H9 (cell line): ENCODE results near the gene COPB2. TPM values are rescaled to one million over a fixed set of nuclear protein-coding genes. Genes with fewer than 3 reads are reported as not detected.

Experiments
- DNase-seq: peaks from one replicate; pipeline ENCODE4 v3.0.0-alpha.2; 2017
- H2AFZ ChIP-seq: one replicate; pipeline ENCODE4 v1.6.1; 2013; ENCODE audit warnings: mild to moderate bottlenecking, low read length, control low read depth, moderate library complexity
- H2AK5ac ChIP-seq: 2 replicates; pipeline ENCODE4 v1.6.1; 2013; ENCODE audit warnings: low read length, control low read depth, mixed read lengths; ENCODE audit not compliant: insufficient read length
- H2BK120ac ChIP-seq: one replicate; pipeline ENCODE4 v1.6.1; 2013; ENCODE audit warnings: low read depth, mild to moderate bottlenecking, low read length, control low read depth, inconsistent platforms; ENCODE audit not compliant: poor library complexity, severe bottlenecking
- H2BK12ac ChIP-seq: 2 replicates; pipeline ENCODE4 v1.6.1; 2013; ENCODE audit warnings: low read length, control low read depth, mixed read lengths, low read depth; ENCODE audit not compliant: insufficient read length
- H2BK15ac ChIP-seq: 2 replicates; pipeline ENCODE4 v1.6.1; 2013; ENCODE audit warnings: low read depth, low read length, control low read depth
- H2BK20ac ChIP-seq: one replicate; pipeline ENCODE4 v1.6.1; 2013; ENCODE audit warnings: low read depth, mild to moderate bottlenecking, low read length, control low read depth, inconsistent platforms; ENCODE audit not compliant: poor library complexity, severe bottlenecking
- H2BK5ac ChIP-seq: 2 replicates; pipeline ENCODE4 v1.6.1; 2013; ENCODE audit warnings: low read length, control low read depth, mixed read lengths; ENCODE audit not compliant: insufficient read length
- H3K14ac ChIP-seq: 2 replicates; pipeline ENCODE4 v1.6.1; 2013; ENCODE audit warnings: low read length, control low read depth; ENCODE audit not compliant: insufficient read depth
- H3K18ac ChIP-seq: 2 replicates; pipeline ENCODE4 v1.6.1; 2013; ENCODE audit warnings: low read depth, mild to moderate bottlenecking, mixed read lengths, low read length, control low read depth; ENCODE audit not compliant: insufficient read length
- H3K23ac ChIP-seq: 2 replicates; pipeline ENCODE4 v1.6.1; 2013; ENCODE audit warnings: low read length, control low read depth, mixed read lengths, low read depth; ENCODE audit not compliant: insufficient read length
- H3K23me2 ChIP-seq: 2 replicates; pipeline ENCODE4 v1.6.1; 2013; ENCODE audit warnings: low read depth, mild to moderate bottlenecking, mixed read lengths, low read length, control low read depth; ENCODE audit not compliant: insufficient read length, poor library complexity, severe bottlenecking
- H3K27ac ChIP-seq: 2 replicates; pipeline ENCODE4 v1.5.1; 2013; ENCODE audit warnings: low read length, control low read depth, mixed read lengths, low read depth; ENCODE audit not compliant: insufficient read length
- H3K27me3 ChIP-seq: 2 replicates; pipeline ENCODE4 v1.6.1; 2013; ENCODE audit warnings: low read length, control low read depth, inconsistent platforms; ENCODE audit not compliant: insufficient read depth
- H3K4ac ChIP-seq: 2 replicates; pipeline ENCODE4 v1.6.1; 2013; ENCODE audit warnings: low read depth, mild to moderate bottlenecking, control low read depth, inconsistent platforms, low read length, moderate library complexity
- H3K4me1 ChIP-seq: 2 replicates; pipeline ENCODE4 v1.6.1; 2013; ENCODE audit warnings: low read length, control low read depth, inconsistent platforms; ENCODE audit not compliant: insufficient read depth
- H3K4me2 ChIP-seq: 2 replicates; pipeline ENCODE4 v1.6.1; 2013; ENCODE audit warnings: low read length, control low read depth, mixed read lengths; ENCODE audit not compliant: insufficient read length, insufficient read depth
- H3K56ac ChIP-seq: 2 replicates; pipeline ENCODE4 v1.6.1; 2013; ENCODE audit warnings: low read depth, mild to moderate bottlenecking, mixed read lengths, low read length, control low read depth; ENCODE audit not compliant: insufficient read length
- H3K79me1 ChIP-seq: 2 replicates; pipeline ENCODE4 v1.6.1; 2013; ENCODE audit warnings: low read depth, mild to moderate bottlenecking, moderate library complexity, low read length, control low read depth, inconsistent platforms; ENCODE audit not compliant: insufficient read depth, poor library complexity, severe bottlenecking
- H3K79me2 ChIP-seq: 2 replicates; pipeline ENCODE4 v1.6.1; 2013; ENCODE audit warnings: low read length, control low read depth, inconsistent platforms; ENCODE audit not compliant: insufficient read depth
- H3K9ac ChIP-seq: 2 replicates; pipeline ENCODE4 v1.6.1; 2013; ENCODE audit warnings: low read length, control low read depth, mixed read lengths; ENCODE audit not compliant: insufficient read length; ENCODE audit errors: extremely low read depth
- H3K9me3 ChIP-seq: one replicate; pipeline ENCODE4 v1.6.1; 2013; ENCODE audit warnings: low read depth, low read length, inconsistent platforms; ENCODE audit not compliant: control insufficient read depth
- H3T11ph ChIP-seq: one replicate; pipeline ENCODE4 v1.6.1; 2013; ENCODE audit warnings: mild to moderate bottlenecking, low read length, control low read depth, inconsistent platforms
- H4K20me1 ChIP-seq: one replicate; pipeline ENCODE4 v1.6.1; 2013; ENCODE audit not compliant: control insufficient read depth, insufficient read length, insufficient read depth
- H4K5ac ChIP-seq: 2 replicates; pipeline ENCODE4 v1.6.1; 2013; ENCODE audit warnings: low read depth, mild to moderate bottlenecking, mixed read lengths, low read length, control low read depth; ENCODE audit not compliant: insufficient read length
- H4K8ac ChIP-seq: replicated peaks from 2 replicates; pipeline ENCODE4 v1.6.1; 2013; ENCODE audit warnings: low read length, control low read depth, mixed read lengths, low read depth; ENCODE audit not compliant: insufficient read length
- H4K91ac ChIP-seq: 2 replicates; pipeline ENCODE4 v1.6.1; 2013; ENCODE audit warnings: low read depth, mild to moderate bottlenecking, moderate library complexity, mixed read lengths, low read length, control low read depth; ENCODE audit not compliant: insufficient read length
- H3K27ac Mint-ChIP-seq, 3 experiments: 2 replicates in 2 of 3; 3 replicates in 1 of 3; pipeline ENCODE4 v1.8.0; 2020 to 2021; ENCODE audit warnings: mixed read lengths in 3 of 3, mild to moderate bottlenecking in 1 of 3, moderate library complexity in 1 of 3
- H3K27me3 Mint-ChIP-seq: 2 replicates; pipeline ENCODE4 v1.8.0; 2021; ENCODE audit warnings: low read depth, mild to moderate bottlenecking, moderate library complexity, mixed read lengths
- H3K36me3 Mint-ChIP-seq, 3 experiments: 2 replicates in 2 of 3; 3 replicates in 1 of 3; pipeline ENCODE4 v1.8.0; 2020 to 2021; ENCODE audit warnings: low read depth in 3 of 3, mixed read lengths in 3 of 3; ENCODE audit not compliant: insufficient read depth in 1 of 3
- H3K4me1 Mint-ChIP-seq, 2 experiments: 2 replicates each; pipeline ENCODE4 v1.8.0; 2020; ENCODE audit warnings: mixed read lengths in 2 of 2
- H3K4me3 Mint-ChIP-seq, 2 experiments: 2 replicates in 1 of 2; 3 replicates in 1 of 2; pipeline ENCODE4 v1.8.0; 2020 to 2021; ENCODE audit warnings: mild to moderate bottlenecking in 2 of 2, mixed read lengths in 2 of 2, moderate library complexity in 1 of 2
- H3K9me3 Mint-ChIP-seq, 2 experiments: 2 replicates in 1 of 2; 3 replicates in 1 of 2; pipeline ENCODE4 v1.8.0; 2020; ENCODE audit warnings: mild to moderate bottlenecking in 2 of 2, mixed read lengths in 2 of 2, moderate library complexity in 1 of 2
- WGBS: extraction: QIAGEN DNeasy Blood & Tissue Kit; methylation state at CpG from one replicate; pipeline ENCODE4 v1.1.7; 2013; ENCODE audit warnings: missing lambda C conversion rate, low lambda C conversion rate, mixed read lengths; ENCODE audit not compliant: insufficient read length; ENCODE audit errors: extremely low coverage; 5-methylcytosine and 5-hydroxymethylcytosine counted together
- total RNA-seq: library from RNA; stranded (reverse); gene quantifications from 2 replicates; pipeline ENCODE4 v1.2.1, GENCODE V29; 2021
- TF ChIP-seq, protein P1 (sequence below): fragments of 200-600 bp; sonication (generic); conservative IDR thresholded peaks from 3 replicates; pipeline ENCODE4 v1.8.0; 2021; ENCODE audit warnings: antibody characterized with exemption, mild to moderate bottlenecking

COPB2 gene
- total RNA-seq, 1 experiment from 2014 or later: 121 TPM

GRCh38 chr3:139433089-139433488 lies 43.6 kb upstream of the COPB2 start:
- H3K9me3 Mint-ChIP-seq: no peaks in the 10 kb centered on the region

More at GRCh38 chr3:139433089-139433488, 43.6 kb upstream of the COPB2 start:
- Mint-ChIP-seq H3K4me1 (peaks cover 4 to 6% of the 10 kb centered on the region in 2 experiments), H3K36me3 (peaks cover 0 to 5% (median 2%) of the 10 kb centered on the region in 3 experiments; a peak in 3 of 7 replicates), H3K4me3 (no peak overlapping the region), H3K27me3 (no peaks in the 10 kb centered on the region), H3K27ac (no peak overlapping the region)
- Histone ChIP-seq H2BK12ac (no peak overlapping the region), H4K91ac (no peak overlapping the region), H4K8ac (no peak overlapping the region), H3K14ac (no peak overlapping the region), H4K20me1 (no peaks in the 10 kb centered on the region), H3K56ac (no peak overlapping the region), H3T11ph (no peak overlapping the region), H2BK120ac (no peak overlapping the region), H3K79me1 (no peaks in the 10 kb centered on the region), H3K4me1 (no peaks in the 10 kb centered on the region), H3K23ac (no peak overlapping the region), H2AFZ (no peak overlapping the region), H3K4me2 (no peak overlapping the region), H3K9ac (no peak overlapping the region), H2BK5ac (no peak overlapping the region), H3K18ac (no peak overlapping the region), H3K79me2 (no peaks in the 10 kb centered on the region), H3K4ac (no peak overlapping the region), H4K5ac (no peak overlapping the region), H3K27ac (no peak overlapping the region), H3K9me3 (no peaks in the 10 kb centered on the region), H2BK15ac (no peak overlapping the region), H2AK5ac (no peak overlapping the region), H2BK20ac (no peak overlapping the region), H3K23me2 (no peaks in the 10 kb centered on the region), H3K27me3 (no peaks in the 10 kb centered on the region)
- TF ChIP-seq, protein P1, sequence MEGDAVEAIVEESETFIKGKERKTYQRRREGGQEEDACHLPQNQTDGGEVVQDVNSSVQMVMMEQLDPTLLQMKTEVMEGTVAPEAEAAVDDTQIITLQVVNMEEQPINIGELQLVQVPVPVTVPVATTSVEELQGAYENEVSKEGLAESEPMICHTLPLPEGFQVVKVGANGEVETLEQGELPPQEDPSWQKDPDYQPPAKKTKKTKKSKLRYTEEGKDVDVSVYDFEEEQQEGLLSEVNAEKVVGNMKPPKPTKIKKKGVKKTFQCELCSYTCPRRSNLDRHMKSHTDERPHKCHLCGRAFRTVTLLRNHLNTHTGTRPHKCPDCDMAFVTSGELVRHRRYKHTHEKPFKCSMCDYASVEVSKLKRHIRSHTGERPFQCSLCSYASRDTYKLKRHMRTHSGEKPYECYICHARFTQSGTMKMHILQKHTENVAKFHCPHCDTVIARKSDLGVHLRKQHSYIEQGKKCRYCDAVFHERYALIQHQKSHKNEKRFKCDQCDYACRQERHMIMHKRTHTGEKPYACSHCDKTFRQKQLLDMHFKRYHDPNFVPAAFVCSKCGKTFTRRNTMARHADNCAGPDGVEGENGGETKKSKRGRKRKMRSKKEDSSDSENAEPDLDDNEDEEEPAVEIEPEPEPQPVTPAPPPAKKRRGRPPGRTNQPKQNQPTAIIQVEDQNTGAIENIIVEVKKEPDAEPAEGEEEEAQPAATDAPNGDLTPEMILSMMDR: no peak
- no peak for DNase-seq
- WGBS: no CpG with 5 or more reads among the region's 1 CpG
